OCI-LY1 (cell line): Measurements from ENCODE around the gene KIAA1549.

ENCODE experiments used
- H2AFZ ChIP-seq: fragments of 200-600 bp; sonication (generic), shearing (Covaris generic); 2 replicates; pipeline ENCODE4 v1.6.0; 2014; ENCODE audit warnings: antibody characterized with exemption, mild to moderate bottlenecking, low read length
- H3F3A ChIP-seq: fragments of 200-600 bp; sonication (generic), shearing (Covaris generic); 2 replicates; pipeline ENCODE4 v1.6.0; 2014; ENCODE audit warnings: mild to moderate bottlenecking, antibody characterized with exemption, low read length, moderate library complexity; ENCODE audit not compliant: insufficient read depth
- H3K27ac ChIP-seq: fragments of 200-600 bp; sonication (generic); 2 replicates; pipeline ENCODE4 v1.5.1; 2014; ENCODE audit warnings: low read length, mixed run types, mild to moderate bottlenecking, low read depth; ENCODE audit not compliant: poor library complexity, severe bottlenecking
- H3K27me3 ChIP-seq: fragments of 200-600 bp; sonication (generic); 2 replicates; pipeline ENCODE4 v1.6.0; 2014; ENCODE audit warnings: antibody characterized with exemption, mild to moderate bottlenecking, low read length, moderate library complexity; ENCODE audit not compliant: insufficient read depth
- H3K36me3 ChIP-seq: fragments of 200-600 bp; sonication (generic); 2 replicates; pipeline ENCODE4 v1.6.1; 2014; ENCODE audit warnings: mild to moderate bottlenecking, antibody characterized with exemption, low read length, moderate library complexity, mixed read lengths; ENCODE audit not compliant: insufficient read depth
- H3K4me1 ChIP-seq: fragments of 200-600 bp; sonication (generic); 2 replicates; pipeline ENCODE4 v1.5.1; 2014; ENCODE audit warnings: mild to moderate bottlenecking, low read length, moderate library complexity; ENCODE audit not compliant: insufficient read depth, severe bottlenecking
- H3K4me2 ChIP-seq: fragments of 200-600 bp; sonication (generic), shearing (Covaris generic); 2 replicates; pipeline ENCODE4 v1.6.1; 2014; ENCODE audit warnings: low read length
- H3K4me3 ChIP-seq: fragments of 200-600 bp; sonication (generic); 2 replicates; pipeline ENCODE4 v1.5.1; 2014; ENCODE audit warnings: low read length, low read depth, mild to moderate bottlenecking, mixed read lengths; ENCODE audit not compliant: poor library complexity, severe bottlenecking
- H3K79me2 ChIP-seq: fragments of 200-600 bp; shearing (Covaris generic); 2 replicates; pipeline ENCODE4 v1.6.1; 2016; ENCODE audit warnings: mixed run types, low read length, mixed read lengths; ENCODE audit not compliant: insufficient read depth
- H3K9ac ChIP-seq: fragments of 200-600 bp; sonication (generic), shearing (Covaris generic); 2 replicates; pipeline ENCODE4 v1.6.1; 2014; ENCODE audit warnings: mild to moderate bottlenecking, low read length, mixed read lengths
- H3K9me2 ChIP-seq: fragments of 200-600 bp; sonication (generic), shearing (Covaris generic); 2 replicates; pipeline ENCODE4 v1.6.1; 2014; ENCODE audit warnings: low read depth, mild to moderate bottlenecking, low read length, mixed read lengths
- H3K9me3 ChIP-seq: fragments of 200-600 bp; shearing (Covaris generic); 2 replicates; pipeline ENCODE4 v1.6.1; 2014; ENCODE audit warnings: low read length, mixed read lengths
- H4K20me1 ChIP-seq: fragments of 200-600 bp; sonication (generic), shearing (Covaris generic); 2 replicates; pipeline ENCODE4 v1.6.0; 2016; ENCODE audit warnings: mild to moderate bottlenecking, low read length; ENCODE audit not compliant: insufficient read depth
- EZH2 ChIP-seq: fragments of 200-600 bp; sonication (generic), shearing (Covaris generic); IDR thresholded peaks from 2 replicates; pipeline ENCODE4 v1.8.0; 2017; ENCODE audit warnings: borderline replicate concordance, mixed run types, mild to moderate bottlenecking, antibody characterized with exemption, low read length, moderate library complexity, mixed read lengths
- TF ChIP-seq, protein P1 (sequence below): fragments of 200-600 bp; sonication (generic), shearing (Covaris generic); IDR thresholded peaks from 2 replicates; pipeline ENCODE4 v1.5.1; 2017; ENCODE audit warnings: mild to moderate bottlenecking, antibody characterized with exemption, low read length, moderate library complexity, mixed read lengths

Gene KIAA1549

DNA sequence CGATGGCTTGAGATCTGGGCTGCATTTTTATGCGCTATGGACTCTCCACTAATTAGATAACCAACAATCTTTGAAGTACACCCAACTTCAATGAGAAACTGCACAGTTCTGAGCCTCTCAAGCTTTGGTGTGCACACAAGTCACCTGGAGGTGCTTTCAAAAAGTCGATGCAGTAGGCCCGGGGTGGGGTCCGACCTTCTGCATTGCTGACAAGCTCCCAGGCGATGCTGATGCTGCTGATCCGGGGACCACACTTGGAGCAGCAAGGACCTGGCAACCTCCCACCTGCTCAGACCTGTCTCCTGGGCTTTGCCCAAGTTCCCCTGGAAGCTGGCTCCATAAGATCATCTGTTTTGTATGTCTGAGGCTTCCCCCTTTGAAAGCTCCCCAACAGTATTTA, 10.7 kb downstream of the KIAA1549 start:
- 0 out of 2 replicates have a peak, but pooled peaks cover 7% of the 10 kb centered on the region for H3K27me3 ChIP-seq
- no peak overlapping the region for H3K9ac ChIP-seq
- no peaks in the 10 kb centered on the region for H3K79me2 ChIP-seq
- H3K9me3 ChIP-seq = no peaks in the 10 kb centered on the region
- no peaks in the 10 kb centered on the region for H4K20me1 ChIP-seq
- no peak overlapping the region for H3K4me3 ChIP-seq
- H3F3A ChIP-seq = no peaks in the 10 kb centered on the region
- no peak overlapping the region for H3K4me2 ChIP-seq
- TF ChIP-seq EZH2 = no peak
- TF ChIP-seq, protein P1, sequence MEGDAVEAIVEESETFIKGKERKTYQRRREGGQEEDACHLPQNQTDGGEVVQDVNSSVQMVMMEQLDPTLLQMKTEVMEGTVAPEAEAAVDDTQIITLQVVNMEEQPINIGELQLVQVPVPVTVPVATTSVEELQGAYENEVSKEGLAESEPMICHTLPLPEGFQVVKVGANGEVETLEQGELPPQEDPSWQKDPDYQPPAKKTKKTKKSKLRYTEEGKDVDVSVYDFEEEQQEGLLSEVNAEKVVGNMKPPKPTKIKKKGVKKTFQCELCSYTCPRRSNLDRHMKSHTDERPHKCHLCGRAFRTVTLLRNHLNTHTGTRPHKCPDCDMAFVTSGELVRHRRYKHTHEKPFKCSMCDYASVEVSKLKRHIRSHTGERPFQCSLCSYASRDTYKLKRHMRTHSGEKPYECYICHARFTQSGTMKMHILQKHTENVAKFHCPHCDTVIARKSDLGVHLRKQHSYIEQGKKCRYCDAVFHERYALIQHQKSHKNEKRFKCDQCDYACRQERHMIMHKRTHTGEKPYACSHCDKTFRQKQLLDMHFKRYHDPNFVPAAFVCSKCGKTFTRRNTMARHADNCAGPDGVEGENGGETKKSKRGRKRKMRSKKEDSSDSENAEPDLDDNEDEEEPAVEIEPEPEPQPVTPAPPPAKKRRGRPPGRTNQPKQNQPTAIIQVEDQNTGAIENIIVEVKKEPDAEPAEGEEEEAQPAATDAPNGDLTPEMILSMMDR = no peak
- H3K27ac ChIP-seq = no peak overlapping the region
- H3K9me2 ChIP-seq = no peaks in the 10 kb centered on the region
- H3K4me1 ChIP-seq = no peaks in the 10 kb centered on the region
- no peaks in the 10 kb centered on the region for H3K36me3 ChIP-seq
- H2AFZ ChIP-seq = no peak overlapping the region

DNA sequence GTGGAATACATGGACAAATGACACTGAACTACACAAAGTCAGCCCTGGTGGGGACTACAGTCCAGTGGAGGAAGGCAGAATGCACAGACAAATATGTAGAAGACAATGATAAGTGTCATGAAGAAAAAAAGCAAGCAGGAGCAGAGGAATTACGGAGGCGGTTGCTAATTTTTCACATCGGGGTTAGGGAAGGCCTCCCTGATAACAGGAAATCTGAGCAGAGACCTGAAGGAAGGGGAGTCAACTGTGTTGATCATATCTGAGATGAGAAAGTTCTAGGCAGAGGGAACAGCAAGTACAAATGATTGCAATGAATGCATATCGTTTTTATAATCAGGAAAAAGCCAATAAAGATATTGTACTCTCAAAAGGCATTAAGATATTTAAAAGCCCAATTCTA, 14.0 kb downstream of the KIAA1549 start:
- Histone ChIP-seq H3K4me1 (no peaks in the 10 kb centered on the region), H3F3A (no peaks in the 10 kb centered on the region), H2AFZ (no peak overlapping the region), H3K9me2 (no peaks in the 10 kb centered on the region), H3K9me3 (no peaks in the 10 kb centered on the region), H3K4me2 (no peak overlapping the region), H3K4me3 (no peak overlapping the region), H3K27ac (no peak overlapping the region), H3K27me3 (0 out of 2 replicates have a peak, but pooled peaks cover 7% of the 10 kb centered on the region), H3K9ac (no peak overlapping the region), H4K20me1 (no peaks in the 10 kb centered on the region), H3K36me3 (no peaks in the 10 kb centered on the region), H3K79me2 (no peaks in the 10 kb centered on the region)
- TF ChIP-seq, protein P1 = no peak
- no peak for TF ChIP-seq EZH2

DNA sequence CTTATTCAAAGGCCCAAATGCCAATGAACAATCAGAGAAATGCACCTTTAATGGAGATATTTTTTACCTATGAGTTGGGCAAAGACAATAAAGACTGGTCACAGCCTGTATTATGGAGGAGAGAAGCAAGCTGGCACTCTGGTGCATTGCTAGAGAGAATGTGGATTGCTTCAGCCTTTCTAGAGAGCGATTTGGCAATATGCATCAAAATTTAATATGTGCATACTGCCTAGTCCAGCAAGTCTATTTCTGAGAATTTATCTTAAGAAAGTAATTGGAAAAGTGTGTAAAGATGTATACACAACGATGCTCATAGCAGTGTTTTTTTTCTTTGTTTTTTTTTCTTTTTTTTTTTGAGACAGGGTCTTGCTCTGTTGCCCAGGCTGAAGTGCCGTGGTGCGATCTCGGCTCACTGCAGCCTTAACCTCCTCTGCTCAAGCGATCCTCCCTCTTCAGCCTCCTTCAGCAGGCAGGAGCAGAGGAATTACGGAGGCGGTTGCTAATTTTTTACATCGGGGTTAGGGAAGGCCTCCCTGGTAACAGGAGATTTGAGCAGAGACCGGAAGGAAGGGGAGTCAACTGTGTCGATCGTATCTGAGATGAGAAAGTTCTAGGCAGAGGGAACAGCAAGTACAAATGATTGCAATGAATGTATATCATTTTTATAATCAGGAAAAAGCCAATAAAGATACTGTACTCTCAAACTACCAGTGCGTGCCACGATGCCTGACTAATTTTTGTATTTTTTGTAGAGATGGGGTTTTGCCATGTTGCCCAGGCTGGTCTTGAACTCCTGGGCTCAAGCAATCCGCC, 16.4 kb downstream of the KIAA1549 start:
- Histone ChIP-seq H3K9me3 (no peaks in the 10 kb centered on the region), H3K4me2 (no peak overlapping the region), H2AFZ (no peak overlapping the region), H3K79me2 (no peaks in the 10 kb centered on the region), H4K20me1 (no peaks in the 10 kb centered on the region), H3F3A (no peaks in the 10 kb centered on the region), H3K27ac (no peak overlapping the region), H3K9me2 (no peaks in the 10 kb centered on the region), H3K9ac (no peak overlapping the region), H3K4me1 (no peaks in the 10 kb centered on the region), H3K4me3 (no peak overlapping the region), H3K27me3 (0 out of 2 replicates have a peak, but pooled peaks cover 4% of the 10 kb centered on the region), H3K36me3 (no peaks in the 10 kb centered on the region)
- TF ChIP-seq EZH2 = no peak
- TF ChIP-seq, protein P1 = no peak
